ENCODE results near the gene RASGRF1.

DNA sequence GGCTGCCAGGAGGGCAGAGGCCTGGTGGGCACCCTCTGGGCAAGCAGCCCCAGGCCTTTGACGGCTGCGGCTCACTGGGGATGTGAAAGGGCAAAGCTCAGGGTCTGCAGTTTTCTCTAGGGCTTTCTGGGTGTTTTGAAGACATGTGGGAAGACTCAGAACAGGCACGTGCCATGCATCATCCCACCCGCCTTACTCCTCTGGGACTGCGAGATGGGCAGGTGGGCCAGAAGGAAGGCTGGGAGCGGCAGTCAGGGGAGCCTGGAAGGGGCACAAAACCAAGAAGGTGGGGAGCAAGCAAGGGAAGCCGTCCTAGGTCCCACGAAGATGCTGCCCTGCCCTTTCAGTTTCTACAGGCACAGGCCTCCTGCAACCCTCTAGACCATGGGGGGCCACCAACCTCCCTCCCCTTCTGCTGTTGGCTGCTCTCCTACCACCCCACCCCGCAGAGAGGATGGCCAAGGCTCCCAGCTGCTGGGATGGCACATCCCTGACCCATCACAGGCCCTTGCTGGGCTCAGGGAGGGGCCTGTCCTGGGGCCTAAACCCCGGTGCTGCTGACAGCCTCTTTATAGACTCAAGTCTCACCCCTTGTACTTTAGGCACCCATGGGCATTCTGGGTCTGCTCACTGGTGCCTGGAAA, 73.9 kb downstream of the RASGRF1 start:
- TF ChIP-seq, protein P1, sequence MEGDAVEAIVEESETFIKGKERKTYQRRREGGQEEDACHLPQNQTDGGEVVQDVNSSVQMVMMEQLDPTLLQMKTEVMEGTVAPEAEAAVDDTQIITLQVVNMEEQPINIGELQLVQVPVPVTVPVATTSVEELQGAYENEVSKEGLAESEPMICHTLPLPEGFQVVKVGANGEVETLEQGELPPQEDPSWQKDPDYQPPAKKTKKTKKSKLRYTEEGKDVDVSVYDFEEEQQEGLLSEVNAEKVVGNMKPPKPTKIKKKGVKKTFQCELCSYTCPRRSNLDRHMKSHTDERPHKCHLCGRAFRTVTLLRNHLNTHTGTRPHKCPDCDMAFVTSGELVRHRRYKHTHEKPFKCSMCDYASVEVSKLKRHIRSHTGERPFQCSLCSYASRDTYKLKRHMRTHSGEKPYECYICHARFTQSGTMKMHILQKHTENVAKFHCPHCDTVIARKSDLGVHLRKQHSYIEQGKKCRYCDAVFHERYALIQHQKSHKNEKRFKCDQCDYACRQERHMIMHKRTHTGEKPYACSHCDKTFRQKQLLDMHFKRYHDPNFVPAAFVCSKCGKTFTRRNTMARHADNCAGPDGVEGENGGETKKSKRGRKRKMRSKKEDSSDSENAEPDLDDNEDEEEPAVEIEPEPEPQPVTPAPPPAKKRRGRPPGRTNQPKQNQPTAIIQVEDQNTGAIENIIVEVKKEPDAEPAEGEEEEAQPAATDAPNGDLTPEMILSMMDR (IDR thresholded peaks at IDR 0.05) = no peak
- TF ChIP-seq POLR2AphosphoS5 (IDR thresholded peaks at IDR 0.05; ENCODE audit: low read depth, low read length) (no peak), TCF7L2 (IDR thresholded peaks at IDR 0.05; ENCODE audit: low read depth, low read length) (no peak)

Data from Panc1 (cell line).